BE2C (cell line): Measurements from ENCODE around the gene NDUFB10.

Source experiments
- DNase-seq: peaks from one replicate; pipeline ENCODE4 v3.0.0-alpha.2; 2020
- H3K27me3 ChIP-seq: fragments of 250-450 bp; sonication (Bioruptor Pico); 2 replicates; pipeline ENCODE4 v1.5.1; 2020; ENCODE audit warnings: mild to moderate bottlenecking
- H3K36me3 ChIP-seq: fragments of 250-450 bp; sonication (Bioruptor Pico); 2 replicates; pipeline ENCODE4 v1.5.1; 2020; ENCODE audit warnings: mild to moderate bottlenecking
- H3K4me1 ChIP-seq: fragments of 250-450 bp; sonication (Bioruptor Pico); 2 replicates; pipeline ENCODE4 v1.5.1; 2020
- H3K4me3 ChIP-seq: 2 replicates; pipeline ENCODE4 v1.5.1; 2011; ENCODE audit warnings: low read depth, low read length
- H3K9me3 ChIP-seq: fragments of 250-450 bp; sonication (Bioruptor Pico); 2 replicates; pipeline ENCODE4 v1.5.1; 2020
- TF ChIP-seq, protein P1 (sequence below): IDR thresholded peaks from 2 replicates; pipeline ENCODE4 v1.5.1; 2012; ENCODE audit warnings: mild to moderate bottlenecking, low read depth, low read length

Gene NDUFB10

DNA sequence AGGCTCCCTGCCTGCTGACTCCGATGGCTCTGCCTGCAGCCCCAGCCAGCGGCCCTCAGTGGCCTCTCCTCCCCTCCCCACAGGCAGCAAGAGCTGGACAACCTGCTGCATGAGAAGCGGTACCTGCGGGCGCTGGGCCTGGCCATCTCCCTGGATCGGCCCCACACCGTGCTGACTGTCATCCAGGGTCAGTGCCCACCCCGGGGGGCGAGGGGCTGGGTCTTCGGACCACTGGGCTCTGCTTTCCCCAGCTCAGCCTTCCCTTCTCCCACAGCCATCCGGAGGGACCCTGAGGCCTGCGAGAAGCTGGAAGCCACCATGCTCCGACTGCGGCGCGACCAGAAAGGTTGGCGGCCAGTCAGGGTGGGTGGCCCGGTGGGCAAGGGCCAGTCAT lies 18.5 kb downstream of the NDUFB10 start:
- peaks cover under 1% of the 10 kb centered on the region; the same call in 1 of the 2 replicates for H3K4me1 ChIP-seq
- H3K27me3 ChIP-seq, result peaks cover 13% of the 10 kb centered on the region; the same call in 1 of the 2 replicates
- no peak overlapping the region for H3K4me3 ChIP-seq
- TF ChIP-seq, protein P1, sequence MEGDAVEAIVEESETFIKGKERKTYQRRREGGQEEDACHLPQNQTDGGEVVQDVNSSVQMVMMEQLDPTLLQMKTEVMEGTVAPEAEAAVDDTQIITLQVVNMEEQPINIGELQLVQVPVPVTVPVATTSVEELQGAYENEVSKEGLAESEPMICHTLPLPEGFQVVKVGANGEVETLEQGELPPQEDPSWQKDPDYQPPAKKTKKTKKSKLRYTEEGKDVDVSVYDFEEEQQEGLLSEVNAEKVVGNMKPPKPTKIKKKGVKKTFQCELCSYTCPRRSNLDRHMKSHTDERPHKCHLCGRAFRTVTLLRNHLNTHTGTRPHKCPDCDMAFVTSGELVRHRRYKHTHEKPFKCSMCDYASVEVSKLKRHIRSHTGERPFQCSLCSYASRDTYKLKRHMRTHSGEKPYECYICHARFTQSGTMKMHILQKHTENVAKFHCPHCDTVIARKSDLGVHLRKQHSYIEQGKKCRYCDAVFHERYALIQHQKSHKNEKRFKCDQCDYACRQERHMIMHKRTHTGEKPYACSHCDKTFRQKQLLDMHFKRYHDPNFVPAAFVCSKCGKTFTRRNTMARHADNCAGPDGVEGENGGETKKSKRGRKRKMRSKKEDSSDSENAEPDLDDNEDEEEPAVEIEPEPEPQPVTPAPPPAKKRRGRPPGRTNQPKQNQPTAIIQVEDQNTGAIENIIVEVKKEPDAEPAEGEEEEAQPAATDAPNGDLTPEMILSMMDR, result no peak
- no peaks in the 10 kb centered on the region for H3K9me3 ChIP-seq
- H3K36me3 ChIP-seq, result peaks cover 49% of the 10 kb centered on the region
- DNase-seq, result no peak

DNA sequence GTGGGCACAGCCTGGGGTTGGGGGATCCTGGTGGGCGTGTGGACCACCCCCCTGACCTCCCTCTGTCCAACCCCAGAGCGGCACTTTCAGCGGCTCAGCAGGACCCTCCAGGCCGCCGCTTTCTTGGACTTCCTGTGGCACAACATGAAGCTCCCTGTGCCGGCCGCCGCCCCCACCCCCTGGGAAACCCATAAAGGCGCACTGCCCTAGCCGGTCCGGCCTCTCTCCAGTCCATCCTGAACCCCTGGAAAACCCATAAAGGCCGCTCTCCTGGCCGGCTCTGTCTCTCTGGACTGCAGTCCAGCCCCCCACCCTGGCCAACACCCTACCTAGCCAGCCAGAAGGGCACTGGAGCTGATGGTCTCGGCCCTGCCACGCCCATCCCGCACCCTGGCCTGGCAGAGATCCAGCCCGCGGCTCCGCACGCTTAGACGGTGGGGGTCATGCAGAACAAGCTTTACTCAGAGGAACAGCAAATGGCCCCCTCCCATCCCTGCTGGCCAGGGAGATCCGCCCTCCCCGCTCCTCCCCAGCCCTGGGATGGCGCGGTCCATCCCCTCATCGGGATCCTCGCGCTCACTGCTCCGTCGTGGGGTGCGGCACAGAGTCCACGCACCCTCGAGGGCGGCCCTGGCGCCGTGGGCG lies 19.3 kb downstream of the NDUFB10 start:
- Histone ChIP-seq H3K9me3 (no peaks in the 10 kb centered on the region), H3K4me3 (no peak overlapping the region), H3K27me3 (peaks cover 13% of the 10 kb centered on the region; the same call in 1 of the 2 replicates), H3K36me3 (peaks cover 48% of the 10 kb centered on the region), H3K4me1 (peaks cover 3% of the 10 kb centered on the region; the same call in 1 of the 2 replicates)
- no peak for DNase-seq
- TF ChIP-seq, protein P1, result no peak

DNA sequence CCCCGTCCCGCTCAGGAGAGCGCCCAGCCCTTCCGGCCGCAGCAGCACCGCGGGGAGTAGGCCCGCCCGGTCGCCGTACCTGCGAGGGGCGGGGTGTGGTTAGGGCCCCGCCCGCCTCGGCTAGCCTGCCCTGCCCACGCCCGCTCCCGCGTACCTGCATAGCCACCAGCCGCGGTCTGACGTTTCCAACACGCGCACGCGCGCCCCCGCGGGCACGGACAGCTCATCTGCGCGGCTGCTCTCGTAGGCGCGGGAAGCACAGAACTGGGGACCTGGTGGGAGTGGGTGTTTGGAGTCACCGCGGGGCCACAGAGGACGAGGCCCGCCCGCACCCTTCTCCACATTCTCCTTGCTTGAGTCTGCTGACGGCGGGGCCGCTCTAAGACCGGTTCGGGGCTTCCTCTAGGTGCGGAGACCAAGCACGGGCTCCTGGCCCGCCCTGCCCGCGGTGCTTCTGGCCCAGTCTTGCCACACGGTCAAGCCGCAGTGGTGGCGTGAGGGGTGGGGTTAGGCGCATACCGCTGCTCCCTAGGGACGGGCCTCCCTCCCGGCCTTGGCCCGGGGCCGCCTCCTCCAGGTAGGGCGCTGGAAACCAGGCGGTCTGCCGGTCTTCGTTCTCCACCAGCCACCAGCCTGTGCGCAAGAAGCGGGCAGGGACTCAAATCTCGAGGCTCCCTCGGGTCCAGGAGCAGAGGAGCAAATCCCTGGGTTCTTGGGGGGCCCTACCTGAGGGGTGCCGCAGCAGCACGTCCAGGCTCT lies 20.1 kb downstream of the NDUFB10 start:
- Histone ChIP-seq H3K27me3 (peaks cover 13% of the 10 kb centered on the region; the same call in 1 of the 2 replicates), H3K4me1 (peaks cover 3% of the 10 kb centered on the region; the same call in 1 of the 2 replicates), H3K4me3 (no peak overlapping the region), H3K36me3 (peaks cover 39% of the 10 kb centered on the region), H3K9me3 (no peaks in the 10 kb centered on the region)
- TF ChIP-seq, protein P1, result no peak
- DNase-seq, result no peak

DNA sequence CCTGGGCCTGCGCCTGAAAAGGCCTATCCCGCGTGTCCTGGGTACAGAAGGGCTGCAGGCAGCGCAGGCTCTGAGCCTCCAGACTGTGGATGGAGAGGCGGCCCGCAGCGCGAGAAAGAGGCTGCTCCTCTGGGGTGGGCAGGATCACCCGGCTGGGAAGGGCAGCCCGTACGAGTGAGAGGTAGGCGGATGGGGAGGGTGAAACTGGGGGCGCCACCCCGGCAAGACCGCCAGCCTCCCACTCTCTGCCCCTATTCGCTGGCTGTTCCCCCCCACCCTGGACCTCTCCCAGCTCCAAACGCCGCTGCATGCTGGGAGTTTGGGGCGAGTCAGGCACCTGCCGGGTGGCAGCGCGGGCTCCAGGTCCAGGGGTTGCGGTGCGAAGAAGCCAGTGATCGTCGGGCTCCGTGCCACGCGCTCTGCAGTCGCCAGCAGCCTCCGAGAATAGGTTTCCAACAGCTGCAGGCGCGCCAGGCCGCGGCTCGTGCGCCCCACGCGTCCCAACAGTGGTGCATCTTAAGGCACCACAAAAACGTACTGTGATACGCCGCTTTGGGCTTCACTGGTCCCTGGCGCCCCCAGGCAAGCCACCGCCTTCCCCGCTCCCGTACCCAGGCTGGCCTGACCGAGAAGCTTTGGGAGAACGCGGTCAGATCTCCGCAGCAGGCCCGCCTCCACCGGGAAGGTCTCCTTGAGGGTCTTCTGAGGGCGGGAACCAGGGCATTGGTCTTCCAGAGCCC lies 20.9 kb downstream of the NDUFB10 start:
- Histone ChIP-seq H3K9me3 (no peaks in the 10 kb centered on the region), H3K27me3 (peaks cover 13% of the 10 kb centered on the region; the same call in 1 of the 2 replicates), H3K36me3 (peaks cover 32% of the 10 kb centered on the region), H3K4me1 (peaks cover 3% of the 10 kb centered on the region; the same call in 1 of the 2 replicates), H3K4me3 (no peak overlapping the region)
- no peak for DNase-seq
- TF ChIP-seq, protein P1, result no peak

DNA sequence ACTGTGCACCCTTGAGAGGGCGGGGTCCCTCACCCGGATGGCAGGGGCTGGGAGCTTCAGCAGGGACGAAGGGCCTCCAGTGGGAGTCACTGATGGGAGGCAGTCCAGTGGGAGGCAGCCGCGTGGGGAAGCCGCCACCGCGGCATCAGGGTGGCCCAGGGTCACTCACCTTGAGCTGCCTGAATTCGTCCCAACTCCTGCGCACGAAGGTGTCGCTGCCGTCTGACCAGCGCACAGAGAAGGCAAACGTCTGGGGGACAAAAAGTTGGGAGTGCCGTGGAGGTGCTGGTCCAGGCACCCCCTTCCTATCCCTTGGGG lies 21.4 kb downstream of the NDUFB10 start:
- Histone ChIP-seq H3K27me3 (peaks cover 13% of the 10 kb centered on the region; the same call in 1 of the 2 replicates), H3K4me3 (no peak overlapping the region)
- no peak for DNase-seq

More for the DNA sequence above, 21.4 kb downstream of the NDUFB10 start:
- H3K9me3 ChIP-seq, result no peaks in the 10 kb centered on the region
- peaks cover 30% of the 10 kb centered on the region for H3K36me3 ChIP-seq
- peaks cover 3% of the 10 kb centered on the region; the same call in 1 of the 2 replicates for H3K4me1 ChIP-seq
- TF ChIP-seq, protein P1, result no peak
